Sigmoid colon (tissue), 7 donors: ENCODE data around the gene CEND1. TPM values are rescaled to one million over a fixed set of nuclear protein-coding genes. Genes with fewer than 3 reads are reported as not detected.

Source experiments
- DNase-seq: peaks from one replicate; pipeline ENCODE4 v3.0.0-alpha.2; 2019
- H3K27ac ChIP-seq, 4 donors: fragments of 200-600 bp; sonication (generic); one replicate each; pipeline ENCODE4 v1.5.1; 2016 to 2019; ENCODE audit warnings: mild to moderate bottlenecking in 1 of 4
- H3K27me3 ChIP-seq, 3 donors: fragments of 200-600 bp; sonication (generic); one replicate each; pipeline ENCODE4 v1.5.1; 2019; ENCODE audit warnings: mild to moderate bottlenecking in 1 of 3
- H3K36me3 ChIP-seq, 4 donors: fragments of 200-600 bp; sonication (generic); one replicate each; pipeline ENCODE4 v1.5.1; 2016 to 2019
- H3K4me1 ChIP-seq, 4 donors: fragments of 200-600 bp; sonication (generic); one replicate each; pipeline ENCODE4 v1.5.1; 2017 to 2019
- H3K4me3 ChIP-seq, 4 donors: fragments of 200-600 bp; sonication (generic); one replicate each; pipeline ENCODE4 v1.5.1; 2017 to 2019; ENCODE audit warnings: mild to moderate bottlenecking in 2 of 4, moderate library complexity in 1 of 4
- H3K9me3 ChIP-seq, 4 donors: fragments of 200-600 bp in 3 of 4; sonication (generic) in 3 of 4; one replicate each; pipeline versions ENCODE4 v1.5.1 to v1.6.1; 2013 to 2019
- CTCF ChIP-seq, 4 experiments: fragments of 450-650 bp in 3 of 4; fragments of 200-600 bp in 1 of 4; IDR thresholded peaks; one replicate each; pipeline ENCODE4 v1.5.1; 2016 to 2019; ENCODE audit warnings: antibody characterized with exemption in 4 of 4, mild to moderate bottlenecking in 3 of 4, moderate library complexity in 2 of 4
- EP300 ChIP-seq, 4 donors: sonication (generic); formaldehyde crosslinking; IDR thresholded peaks; one replicate each; pipeline ENCODE4 v1.6.1; 2017; ENCODE audit warnings: antibody characterized with exemption in 4 of 4
- POLR2A ChIP-seq, 2 donors: fragments of 450-650 bp; IDR thresholded peaks; one replicate each; pipeline ENCODE4 v1.6.1; 2016; ENCODE audit warnings: antibody characterized with exemption in 2 of 2, mild to moderate bottlenecking in 2 of 2, moderate library complexity in 2 of 2
- POLR2AphosphoS5 ChIP-seq, 4 donors: sonication (generic); formaldehyde crosslinking; IDR thresholded peaks; one replicate each; pipeline ENCODE4 v1.6.1; 2017; ENCODE audit warnings: antibody characterized with exemption in 4 of 4
- WGBS, 2 donors: extraction: QIAGEN DNeasy Blood & Tissue Kit; methylation state at CpG; one replicate each; pipeline ENCODE4 v1.1.7; 2013; 5-methylcytosine and 5-hydroxymethylcytosine counted together
- intact Hi-C: fragments of 100-400 bp; cut with DNase I; formaldehyde crosslinking; loops from one replicate; pipeline ENCODE4 v1.15.1; 2023
- polyA plus RNA-seq, 3 donors: library from polyadenylated mRNA; stranded (reverse); fragments of 200-250 nt; gene quantifications; one replicate each; pipeline ENCODE4 v1.2.3, GENCODE V29; 2013
- total RNA-seq, 4 donors: library from RNA; depleted of rRNA; stranded (reverse); fragments of >200 nt; gene quantifications; one replicate each; pipeline ENCODE4 v1.1.0, GENCODE V29; 2016
- donor health status: healthy with polysubstance abuse.
- donor health status: Bipolar disorder and iron deficiency.
- donor health status: healthy.

Gene CEND1
- total and polyA plus RNA-seq, 7 donors = 1.8 to 3.6 (median 2.2) TPM; not detected in 2

DNA sequence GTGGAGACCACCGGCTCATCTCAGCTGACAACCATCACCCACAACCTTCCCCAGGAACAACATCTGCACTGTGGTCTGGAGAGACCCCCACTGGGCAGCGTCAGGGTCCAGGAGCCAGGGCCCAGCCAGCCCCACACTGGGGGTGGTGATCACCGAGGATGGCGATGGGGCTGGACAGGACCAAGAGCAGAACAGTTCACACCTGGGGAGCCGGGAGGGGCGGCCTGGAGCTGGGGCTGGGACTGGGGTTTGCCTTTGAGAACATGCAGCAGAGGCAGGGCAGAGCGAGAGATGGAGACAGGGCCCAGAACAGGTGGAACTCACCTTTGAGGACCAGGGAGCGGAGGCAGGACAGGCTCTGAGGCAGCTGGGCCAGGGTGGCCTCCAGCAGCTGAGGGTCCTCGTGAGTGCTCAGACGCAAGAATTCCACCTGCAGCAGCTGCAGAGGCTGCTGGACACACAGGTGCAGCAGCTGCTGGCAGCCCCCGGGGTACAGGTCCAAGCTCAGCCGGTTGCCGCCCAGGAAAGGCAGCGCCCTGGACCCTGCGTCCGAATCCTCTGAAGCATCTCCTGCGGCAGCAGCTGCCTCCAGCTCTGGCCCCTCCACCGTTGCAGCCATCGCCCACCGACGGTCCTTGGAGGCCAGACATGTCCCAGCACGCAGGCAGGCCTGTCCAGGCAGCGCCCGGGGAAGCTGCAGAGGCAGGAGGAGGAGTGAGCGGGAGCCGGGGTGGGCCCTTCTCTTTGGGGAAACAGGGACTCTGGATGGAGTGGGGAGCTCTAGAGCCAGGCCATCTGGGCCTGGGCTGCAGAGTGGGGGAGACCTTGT, 14.1 kb upstream of the CEND1 start:
- 40 to 55% methylated on average over 26 of the region's 26 CpGs for WGBS, 2 donors
- Histone ChIP-seq H3K27ac (peak overlapping the region in 3 of 4 donors; percentile 88 to 93 (median 88)), H3K4me1 (peaks cover 0 to 34% (median 28%) of the 10 kb centered on the region in 4 donors), H3K27me3 (no peaks in the 10 kb centered on the region), H3K4me3 (peak overlapping the region in 2 of 4 donors; percentile 65 to 69), H3K36me3 (peaks cover 0 to 38% (median 3%) of the 10 kb centered on the region in 4 donors), H3K9me3 (no peaks in the 10 kb centered on the region)
- TF ChIP-seq POLR2AphosphoS5 (IDR thresholded peaks at IDR 0.05) = no peak
- no peak for TF ChIP-seq EP300 (IDR thresholded peaks at IDR 0.05)
- no peak for TF ChIP-seq CTCF (IDR thresholded peaks at IDR 0.05)
- TF ChIP-seq POLR2A (IDR thresholded peaks at IDR 0.05) = no peak
- intact Hi-C loops = no loop called here
- DNase-seq = no peak

DNA sequence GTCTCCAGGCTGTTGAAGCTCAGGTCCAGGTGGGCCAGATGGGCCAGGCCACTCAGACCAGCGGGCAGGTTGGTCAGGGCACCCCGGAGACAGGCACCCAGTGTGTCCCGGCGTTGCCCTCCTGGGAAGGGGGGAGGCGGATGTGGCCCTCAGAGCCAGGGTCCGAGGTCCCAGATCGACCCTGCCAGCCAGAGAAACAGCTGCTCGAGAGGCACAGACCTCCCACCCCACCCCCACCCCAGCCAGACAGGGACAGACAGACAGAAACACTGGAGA, 13.5 kb upstream of the CEND1 start:
- H3K36me3 ChIP-seq = peaks cover 0 to 38% (median 3%) of the 10 kb centered on the region in 4 donors
- H3K4me3 ChIP-seq = no peak overlapping the region
- WGBS, 2 donors = 90 to 91% methylated on average over 8 of the region's 8 CpGs
- no peaks in the 10 kb centered on the region for H3K27me3 ChIP-seq
- DNase-seq = no peak
- TF ChIP-seq CTCF (IDR thresholded peaks at IDR 0.05) = no peak
- TF ChIP-seq POLR2A (IDR thresholded peaks at IDR 0.05) = no peak
- TF ChIP-seq EP300 (IDR thresholded peaks at IDR 0.05) = no peak
- no peak for TF ChIP-seq POLR2AphosphoS5 (IDR thresholded peaks at IDR 0.05)
- no peak overlapping the region for H3K27ac ChIP-seq
- H3K9me3 ChIP-seq = no peaks in the 10 kb centered on the region
- H3K4me1 ChIP-seq = peaks cover 0 to 30% (median 26%) of the 10 kb centered on the region in 4 donors
- intact Hi-C loops = no loop called here

DNA sequence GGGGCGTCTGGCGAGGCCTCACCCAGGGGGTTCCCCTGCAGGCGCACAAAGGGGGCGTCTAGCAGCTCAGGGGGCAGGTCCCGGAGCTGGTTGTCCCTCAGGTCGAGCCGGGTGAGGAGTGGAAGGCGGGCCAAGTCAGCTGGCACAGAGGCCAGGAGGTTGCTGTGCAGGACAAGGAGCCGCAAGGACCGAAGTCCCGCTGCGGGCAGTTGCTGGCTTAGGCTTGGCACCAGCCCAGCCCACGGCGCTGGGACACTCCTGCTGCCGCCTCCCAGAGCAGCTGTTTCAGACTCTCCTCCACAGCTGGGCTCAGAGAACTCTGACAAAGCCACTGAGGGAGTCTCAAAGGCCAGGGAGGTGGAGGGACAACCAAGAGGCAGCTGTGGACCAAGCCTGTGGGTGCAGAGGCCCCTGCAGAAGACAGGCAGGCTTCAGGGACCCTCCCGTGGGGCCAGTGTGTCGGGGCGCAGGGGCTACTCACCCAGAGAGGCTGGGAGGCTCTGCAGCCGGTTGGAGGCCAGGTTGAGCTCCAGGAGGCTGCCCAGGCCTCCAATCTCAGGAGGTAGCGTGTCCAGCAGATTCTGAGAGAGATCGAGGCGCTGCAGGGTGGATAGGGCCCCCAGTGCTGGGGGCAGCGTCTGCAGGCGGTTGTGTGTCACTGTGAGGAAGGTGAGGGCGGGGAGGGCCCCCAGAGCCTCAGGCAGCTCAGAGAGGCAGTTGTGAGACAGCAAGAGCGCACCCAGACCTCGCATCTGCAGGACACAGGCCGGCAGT, 13.0 kb upstream of the CEND1 start:
- no peak for DNase-seq
- Histone ChIP-seq H3K9me3 (no peaks in the 10 kb centered on the region), H3K4me3 (no peak overlapping the region), H3K27me3 (no peaks in the 10 kb centered on the region), H3K36me3 (peaks cover 0 to 38% (median 3%) of the 10 kb centered on the region in 4 donors), H3K27ac (no peak overlapping the region), H3K4me1 (peaks cover 0 to 30% (median 24%) of the 10 kb centered on the region in 4 donors)
- intact Hi-C loops = no loop called here
- TF ChIP-seq CTCF (IDR thresholded peaks at IDR 0.05) (no peak), POLR2A (IDR thresholded peaks at IDR 0.05) (no peak), EP300 (IDR thresholded peaks at IDR 0.05) (no peak), POLR2AphosphoS5 (IDR thresholded peaks at IDR 0.05) (no peak)
- 88 to 94% methylated on average over 28 of the region's 28 CpGs for WGBS, 2 donors

DNA sequence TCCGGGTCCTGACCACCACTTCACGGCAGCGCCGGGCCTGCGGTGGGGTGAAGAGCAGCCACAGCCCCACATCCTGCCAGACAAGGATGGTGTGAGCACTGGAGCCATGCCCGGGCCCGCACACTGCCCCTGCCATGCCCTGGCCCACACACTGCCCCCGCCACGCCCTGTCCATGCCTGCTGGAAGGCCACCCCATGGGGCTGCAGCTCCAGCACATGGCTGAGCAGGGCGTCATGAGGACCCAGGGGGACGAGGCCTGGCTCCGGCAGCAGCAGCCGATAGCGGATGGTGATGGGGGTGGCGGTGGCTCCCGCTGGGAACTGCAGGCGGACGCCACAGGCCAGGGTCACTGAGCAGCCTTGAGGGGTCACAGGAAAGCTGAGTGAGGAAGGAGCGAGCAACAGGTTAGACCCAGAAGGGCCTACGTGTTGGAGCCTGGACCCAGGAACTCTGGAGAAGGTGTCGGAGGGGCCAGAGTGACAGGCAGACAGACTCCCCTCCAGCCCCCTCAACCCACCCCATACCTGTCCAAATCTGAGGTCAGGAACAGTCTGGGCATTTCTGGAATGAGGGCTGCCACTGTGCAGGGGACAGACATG, 12.2 kb upstream of the CEND1 start:
- Histone ChIP-seq H3K27ac (no peak overlapping the region), H3K4me3 (no peak overlapping the region), H3K4me1 (peaks cover 0 to 35% (median 25%) of the 10 kb centered on the region in 4 donors), H3K36me3 (peaks cover 0 to 38% (median 3%) of the 10 kb centered on the region in 4 donors), H3K9me3 (no peaks in the 10 kb centered on the region), H3K27me3 (no peaks in the 10 kb centered on the region)
- intact Hi-C loops = no loop called here
- 96 to 97% methylated on average over 21 of the region's 21 CpGs for WGBS, 2 donors
- TF ChIP-seq POLR2A (IDR thresholded peaks at IDR 0.05) (no peak), POLR2AphosphoS5 (IDR thresholded peaks at IDR 0.05) (no peak), EP300 (IDR thresholded peaks at IDR 0.05) (no peak), CTCF (IDR thresholded peaks at IDR 0.05) (no peak)
- DNase-seq = no peak
